Erythroblast (primary cell): ENCODE data around the gene PLLP.
A peak's percentile ranks its signal among the peaks of the same experiment; 100 is the strongest.
"Not testable (repeated sequence)": the region's sequence is repeated elsewhere in the genome, so short reads cannot be mapped to it uniquely, and the experiment has no call there.

Experiments used
- DNase-seq, 2 experiments: peaks; one replicate each; lab custom pipeline; 2025; lab: John Stamatoyannopoulos, UW
- GATA1 ChIP-seq: IDR thresholded peaks from 2 replicates; pipeline ENCODE4 v1.6.1; 2011; ENCODE audit warnings: low read depth, mild to moderate bottlenecking, control low read depth, low read length, moderate library complexity
- POLR2A ChIP-seq: IDR thresholded peaks from 2 replicates; pipeline ENCODE4 v1.6.1; 2011; ENCODE audit warnings: mild to moderate bottlenecking, low read length

Gene PLLP

DNA sequence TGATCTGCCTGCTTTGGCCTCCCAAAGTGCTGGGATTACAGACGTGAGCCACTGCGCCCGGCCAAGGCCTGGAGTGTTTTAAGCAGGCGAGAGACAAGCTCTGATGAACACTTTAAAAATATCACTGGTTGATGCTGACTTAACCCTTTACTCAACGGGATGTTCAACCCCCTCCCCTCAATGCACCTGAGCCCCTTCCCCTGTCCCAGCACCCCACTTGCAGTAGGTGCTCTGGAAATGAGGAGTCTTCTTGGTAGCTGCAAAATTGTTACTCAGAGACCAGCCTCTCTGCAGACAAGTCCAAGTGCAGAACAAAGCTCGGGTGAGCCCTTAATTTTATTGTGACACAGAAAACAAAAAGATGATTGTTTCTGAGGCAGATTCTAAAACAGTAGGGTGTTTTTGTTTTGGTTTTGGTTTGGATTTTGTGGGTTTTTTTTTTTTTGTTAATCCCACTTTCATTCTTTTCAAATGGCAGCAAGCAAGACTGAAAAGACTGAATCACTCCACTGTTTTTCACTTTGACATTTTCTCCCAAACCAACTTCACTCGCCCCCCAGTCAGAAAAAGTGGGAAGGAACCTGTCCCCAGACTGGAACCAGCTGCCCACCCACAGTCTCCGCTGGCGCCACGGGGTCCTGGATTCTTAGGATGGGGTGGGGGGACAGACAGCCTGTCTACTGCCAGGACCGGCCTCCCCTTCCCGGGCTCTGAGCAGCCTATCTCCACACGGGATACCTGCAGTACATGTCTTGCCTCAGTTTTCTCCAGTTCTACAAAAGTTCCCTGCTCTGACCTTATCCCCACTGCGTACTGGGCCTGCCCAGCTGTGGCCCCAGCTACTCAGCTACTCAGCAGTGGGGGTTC, 5.2 kb upstream of the PLLP start:
- no peak for DNase-seq

DNA sequence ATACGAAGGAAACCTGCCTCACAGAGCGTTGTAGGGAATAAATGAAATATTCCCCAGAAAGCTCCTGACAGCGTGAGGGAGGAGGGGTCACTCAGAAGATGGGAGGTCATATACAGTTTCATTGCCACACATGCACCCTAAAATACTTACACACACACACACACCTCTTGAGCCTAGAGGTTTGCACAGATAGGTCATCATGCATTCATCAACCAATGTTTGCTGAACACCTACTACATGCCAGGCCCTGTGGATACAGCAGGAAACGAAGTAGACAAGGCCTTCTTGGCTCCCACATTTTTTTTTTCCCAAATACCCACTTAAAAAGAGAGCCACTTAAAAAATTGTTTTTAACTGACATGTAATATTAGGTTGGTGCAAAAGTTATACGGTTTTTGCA, 907 bp upstream of the PLLP start:
- DNase-seq = no peak
- TF ChIP-seq GATA1 (no peak), POLR2A (no peak)

More for the DNA sequence above, 5.2 kb upstream of the PLLP start:
- TF ChIP-seq GATA1 (no peak), POLR2A (no peak)

DNA sequence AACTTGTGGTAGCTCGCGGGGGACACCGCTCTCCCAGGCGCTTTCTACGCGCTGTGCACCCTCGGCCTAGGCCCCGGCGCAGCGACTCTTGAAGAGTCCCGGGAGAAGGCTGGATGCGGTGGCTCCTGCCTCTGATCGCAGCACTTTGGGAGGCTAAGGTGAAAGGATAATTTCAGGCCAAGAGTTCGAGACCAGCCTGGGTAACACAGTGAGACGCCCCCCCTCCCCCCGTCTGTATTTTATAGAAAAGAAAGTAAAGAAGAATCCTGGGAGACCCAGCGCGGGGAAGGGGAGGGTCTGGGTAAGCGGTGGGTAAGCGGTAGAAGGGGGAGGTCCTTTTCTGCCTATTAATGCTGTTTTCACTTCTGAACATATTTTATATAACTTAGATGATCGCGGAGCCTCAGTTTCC, 486 bp upstream of the PLLP start:
- DNase-seq = peak; percentile 42 to 59
- TF ChIP-seq GATA1 = no peak
- no peak for TF ChIP-seq POLR2A

DNA sequence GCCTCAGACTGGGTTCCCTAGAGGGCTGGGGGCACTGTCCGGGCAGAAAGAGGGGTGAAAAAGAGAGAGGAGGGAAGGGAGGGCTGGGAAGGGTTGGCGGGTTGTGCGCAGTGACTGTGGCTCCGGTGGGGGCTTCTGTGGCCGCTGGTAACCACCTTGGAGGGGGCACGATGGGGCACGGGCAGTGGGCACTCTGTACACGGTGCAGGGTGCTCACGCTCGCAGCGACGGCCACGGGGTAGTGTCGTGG, 588 bp downstream of the PLLP start:
- TF ChIP-seq GATA1 (no peak), POLR2A (no peak)
- DNase-seq = no peak

DNA sequence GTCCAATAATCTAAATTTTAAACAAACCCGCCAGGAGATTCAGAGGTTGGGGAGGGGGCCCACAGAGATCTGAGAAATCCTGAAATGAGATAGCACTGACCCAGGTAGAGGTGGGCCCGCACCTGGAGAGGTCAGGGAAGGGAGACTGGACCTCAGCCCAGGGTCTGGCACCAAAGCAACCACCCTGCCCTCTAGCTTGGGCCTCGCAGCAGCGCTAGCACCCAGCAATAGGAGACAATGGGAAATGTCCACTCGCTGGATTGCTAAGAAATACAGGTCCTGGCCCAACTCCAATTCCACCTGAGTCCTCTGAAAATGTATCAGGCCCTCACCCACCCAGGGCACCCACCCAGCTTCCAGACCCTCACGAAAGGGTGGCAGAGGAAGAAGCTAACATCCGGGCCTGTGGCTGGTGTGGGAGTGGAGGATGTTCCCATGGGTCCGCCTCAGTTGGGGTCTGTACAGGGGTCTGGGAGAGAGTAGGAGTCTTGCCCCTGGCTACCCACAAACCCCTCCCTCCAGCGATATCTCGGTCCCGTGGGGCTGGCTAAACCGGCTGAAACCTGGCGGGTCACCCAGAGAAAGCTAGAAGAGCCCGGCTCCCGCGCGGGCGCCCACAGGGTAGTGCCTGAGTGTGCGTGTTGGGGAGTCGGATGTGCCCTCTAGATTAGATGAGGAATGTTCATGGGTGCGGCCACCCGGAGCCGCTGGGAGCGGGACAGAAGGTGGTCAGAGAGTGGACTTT, 1.1 kb downstream of the PLLP start:
- TF ChIP-seq GATA1 (no peak), POLR2A (no peak)
- no peak for DNase-seq

DNA sequence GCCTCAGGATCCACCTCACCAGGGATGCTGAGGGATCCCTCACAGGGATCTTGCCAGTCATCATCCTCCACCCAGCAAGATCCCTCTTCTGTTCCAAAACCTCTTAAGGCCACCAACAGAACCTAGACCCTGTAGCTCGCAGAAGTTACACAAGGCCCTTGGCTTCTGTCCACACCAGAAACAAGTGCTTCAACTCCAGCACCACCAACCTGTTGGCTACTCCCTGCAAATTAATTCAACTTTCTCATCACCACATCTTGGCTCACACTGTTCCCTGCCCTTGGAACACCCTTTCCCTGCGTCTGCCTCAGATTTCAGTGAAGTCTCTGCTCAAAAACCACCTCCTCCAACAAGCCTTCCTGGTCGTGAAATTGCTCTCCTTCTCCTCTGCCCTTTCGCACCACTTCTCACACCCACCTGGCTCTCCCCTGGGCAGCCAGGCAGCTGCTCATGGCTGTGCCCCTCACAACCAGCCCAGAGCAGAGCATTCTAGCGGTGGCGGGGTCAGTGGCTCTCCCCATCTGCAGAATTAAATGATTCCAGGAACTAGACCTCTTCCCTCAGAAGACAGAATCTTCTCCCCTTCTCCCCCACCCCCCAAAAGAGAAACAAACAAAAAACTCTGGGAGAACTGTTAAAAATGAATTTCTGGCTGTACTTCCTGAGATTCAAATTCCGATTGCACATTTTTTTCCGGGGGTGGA, 1.8 kb downstream of the PLLP start:
- TF ChIP-seq GATA1 = no peak
- no peak for TF ChIP-seq POLR2A

DNA sequence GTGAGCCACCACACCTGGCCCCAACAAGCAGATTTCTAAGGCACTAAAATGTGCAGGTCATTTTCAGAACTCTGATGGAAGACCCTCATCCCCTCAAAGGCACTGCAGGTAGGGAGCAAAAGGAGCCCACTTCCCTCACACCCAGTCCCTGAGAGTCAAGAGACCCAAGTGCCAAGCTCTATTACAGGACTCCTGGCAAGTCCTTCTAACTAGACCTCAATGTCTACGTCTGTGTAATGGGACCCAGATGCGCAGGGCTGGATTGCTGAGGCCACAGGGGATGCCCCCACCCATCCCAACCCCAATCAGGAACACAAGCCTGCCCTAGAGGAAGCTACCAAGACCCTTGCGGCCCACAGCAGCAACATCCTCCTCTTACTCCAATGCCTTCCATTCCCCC, 2.7 kb downstream of the PLLP start:
- no peak for DNase-seq
- TF ChIP-seq POLR2A = no peak
- TF ChIP-seq GATA1 = no peak

More for the DNA sequence above, 1.8 kb downstream of the PLLP start:
- no peak for DNase-seq

DNA sequence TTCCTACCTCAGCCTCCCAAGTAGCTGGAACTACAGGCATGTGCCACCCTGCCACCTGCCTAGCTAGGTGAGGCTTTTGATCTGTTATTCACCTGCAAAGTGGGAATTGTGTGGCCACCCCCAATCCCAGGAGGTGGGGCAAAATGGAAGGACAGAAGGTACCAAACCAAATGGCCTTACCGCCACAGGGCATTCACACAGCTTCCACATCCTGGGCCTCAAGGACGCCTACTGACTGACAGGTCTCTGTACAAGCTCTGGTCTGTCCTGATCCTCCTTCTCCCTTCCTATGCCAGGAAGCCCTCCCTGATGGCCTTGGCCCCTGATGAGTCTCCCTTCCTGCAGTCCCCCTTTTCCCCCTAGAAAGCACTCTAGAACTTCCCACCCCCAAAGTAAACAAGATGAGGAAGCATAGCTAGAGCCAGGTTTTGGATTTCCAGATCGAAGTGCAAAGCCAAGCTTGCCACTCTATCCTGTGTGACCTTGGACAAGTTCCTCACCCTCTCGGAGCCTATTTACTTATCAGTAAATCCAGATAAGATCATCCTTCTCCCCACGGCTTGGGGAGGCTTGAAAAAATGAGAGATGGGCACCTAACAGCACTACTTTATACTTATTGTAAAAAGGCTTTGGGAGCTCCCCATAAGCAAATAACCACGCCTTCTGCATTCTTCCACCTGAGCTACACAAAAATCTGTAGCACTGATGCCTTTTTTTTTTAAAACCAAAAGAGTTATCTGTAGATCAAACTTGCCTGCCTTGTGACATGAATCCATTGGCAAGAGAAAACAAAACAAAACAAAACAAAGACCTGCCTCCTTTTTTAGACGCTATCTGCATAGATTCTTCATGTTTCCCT, 4.5 kb downstream of the PLLP start:
- DNase-seq = no peak

DNA sequence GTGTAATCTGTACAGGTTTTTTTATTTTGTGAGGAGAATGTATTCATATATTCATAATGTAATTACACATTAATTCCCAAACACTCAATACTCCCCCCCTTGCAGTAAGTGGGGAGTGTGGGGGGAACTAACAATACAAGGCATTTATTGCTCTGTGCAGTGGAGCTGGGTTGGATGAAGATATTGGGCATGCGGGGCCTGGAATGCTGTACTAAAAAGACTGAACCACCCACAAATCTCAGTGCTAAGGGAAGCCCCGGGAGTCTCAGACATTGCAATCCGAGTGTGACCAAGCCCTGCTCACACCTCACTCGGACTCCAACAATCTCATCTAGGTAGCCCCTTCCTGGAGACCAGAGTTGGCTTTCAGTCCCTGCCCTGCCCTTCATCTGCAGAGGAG, 6.0 kb downstream of the PLLP start:
- DNase-seq = no peak
- TF ChIP-seq POLR2A = no peak

More for the DNA sequence above, 4.5 kb downstream of the PLLP start:
- TF ChIP-seq GATA1 (no peak), POLR2A (no peak)

DNA sequence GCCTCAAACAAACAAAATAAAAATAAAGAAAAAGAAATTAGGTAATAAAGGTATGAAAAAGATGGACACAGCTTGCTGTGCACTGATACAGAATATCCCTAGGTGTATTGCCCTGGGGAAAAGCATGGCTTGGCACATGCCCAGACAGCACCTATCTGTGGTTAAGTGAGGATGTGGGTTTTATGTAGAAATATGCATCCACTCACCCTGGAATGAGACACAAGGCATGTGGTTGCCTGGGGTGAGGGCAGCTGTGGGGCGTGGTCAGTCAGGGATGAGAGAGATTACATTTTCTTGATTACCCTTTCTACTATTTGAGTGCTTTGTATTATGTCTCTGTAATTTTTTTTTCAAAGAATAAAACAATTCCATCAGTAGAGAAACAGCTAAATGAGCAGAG, 6.9 kb downstream of the PLLP start:
- TF ChIP-seq GATA1 (no peak), POLR2A (no peak)
- peak; percentile 30 to 49 for DNase-seq

DNA sequence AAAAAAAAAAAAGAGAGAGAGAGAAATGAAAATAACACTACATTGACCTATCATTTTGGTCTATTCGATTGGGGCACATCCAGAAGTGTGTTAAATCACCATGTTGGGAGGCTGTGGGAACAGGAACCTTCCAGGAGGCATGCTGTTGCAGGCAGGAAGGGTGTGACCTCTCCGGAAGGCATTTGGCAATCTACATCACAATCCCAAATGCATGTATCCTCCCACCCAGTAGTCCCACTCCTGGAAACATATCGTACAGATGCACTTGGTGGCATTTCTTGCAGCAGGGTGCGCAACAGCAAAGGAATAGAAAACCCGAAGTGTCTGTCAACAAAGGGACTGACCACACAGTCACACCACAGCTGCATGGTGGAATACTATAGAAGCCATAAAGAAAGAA, 7.9 kb downstream of the PLLP start:
- TF ChIP-seq GATA1 (no peak), POLR2A (no peak)
- DNase-seq = no peak

DNA sequence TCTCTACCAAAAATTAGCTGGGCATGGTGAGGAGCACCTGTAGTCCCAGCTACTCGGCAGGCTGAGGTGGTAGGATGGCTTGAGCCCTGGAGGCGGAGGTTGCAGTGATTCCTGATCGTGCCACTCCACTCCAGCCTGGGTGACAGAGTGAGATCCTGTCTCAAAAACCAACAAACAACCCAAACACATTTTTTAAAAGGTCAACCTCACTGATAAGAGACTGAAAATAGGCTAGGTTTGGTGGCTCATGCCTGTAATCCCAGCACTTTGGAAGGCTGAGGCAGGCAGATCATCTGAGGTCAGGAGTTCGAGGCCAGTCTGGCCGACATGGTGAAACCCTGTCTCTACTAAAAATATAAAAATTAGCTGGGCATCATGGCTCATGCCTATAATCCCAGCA, 8.5 kb downstream of the PLLP start:
- not testable (repeated sequence) for DNase-seq

DNA sequence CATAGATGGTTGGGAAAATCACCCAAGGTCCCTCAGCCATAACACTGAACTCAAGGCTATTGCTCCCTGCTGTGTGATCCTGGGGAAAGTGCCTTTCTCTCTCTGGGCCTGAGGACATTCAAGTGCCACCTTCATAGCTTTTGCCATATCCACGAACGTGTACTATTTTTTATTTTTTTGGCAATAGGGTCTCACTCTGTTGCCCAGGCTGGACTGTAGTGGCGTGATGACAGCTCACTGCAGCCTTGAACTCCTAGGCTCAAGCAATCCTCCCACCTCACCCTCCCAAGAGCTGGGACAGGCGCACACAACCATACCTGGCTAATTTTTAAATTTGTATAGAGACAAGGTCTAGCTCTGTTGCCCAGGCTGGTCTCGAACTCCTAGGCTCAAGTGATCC, 10.6 kb downstream of the PLLP start:
- DNase-seq = no peak
- TF ChIP-seq POLR2A (no peak), GATA1 (no peak)
